Fibroblast of lung (primary cell): ENCODE data around the gene GNPAT. TPM values are rescaled to one million over a fixed set of nuclear protein-coding genes. Genes with fewer than 3 reads are reported as not detected.

Experiments used
- DNase-seq, 2 donors: peaks; one replicate each; pipeline versions ENCODE4 v3.0.0 to v3.0.0-alpha.2; 2010; ENCODE audit warnings: low read depth in 2 of 2
- H2AFZ ChIP-seq: 2 replicates; pipeline ENCODE4 v1.5.1; 2012; ENCODE audit warnings: low read length, control low read depth, inconsistent platforms
- H3K27ac ChIP-seq: 2 replicates; pipeline ENCODE4 v1.5.1; 2011; ENCODE audit warnings: low read length, control low read depth; ENCODE audit not compliant: insufficient read depth
- H3K27me3 ChIP-seq: 2 replicates; pipeline ENCODE4 v1.5.1; 2011; ENCODE audit warnings: mild to moderate bottlenecking, low read length; ENCODE audit not compliant: control insufficient read depth, insufficient read depth
- H3K36me3 ChIP-seq: 2 replicates; pipeline ENCODE4 v1.5.1; 2011; ENCODE audit warnings: low read length; ENCODE audit not compliant: control insufficient read depth, insufficient read depth
- H3K4me1 ChIP-seq: 2 replicates; pipeline ENCODE4 v1.5.1; 2011; ENCODE audit warnings: low read length; ENCODE audit not compliant: control insufficient read depth, insufficient read depth; ENCODE audit errors: extremely low read depth
- H3K4me2 ChIP-seq: 2 replicates; pipeline ENCODE4 v1.5.1; 2011; ENCODE audit warnings: low read length, control low read depth; ENCODE audit not compliant: insufficient read depth; ENCODE audit errors: extremely low read depth
- H3K4me3 ChIP-seq, 4 experiments: fragments of 200-600 bp in 1 of 4; sonication (generic) in 1 of 4; replicated peaks in 1 of 4; 2 replicates each; pipeline ENCODE4 v1.5.1; 2011 to 2016; ENCODE audit warnings: low read length in 4 of 4, low read depth in 3 of 4, mild to moderate bottlenecking in 3 of 4, control low read depth in 2 of 4, inconsistent platforms in 1 of 4, mixed read lengths in 1 of 4; ENCODE audit not compliant: insufficient read depth in 1 of 4; ENCODE audit errors: control extremely low read depth in 1 of 4
- H3K79me2 ChIP-seq: 2 replicates; pipeline ENCODE4 v1.5.1; 2012; ENCODE audit warnings: mild to moderate bottlenecking, low read length, inconsistent platforms; ENCODE audit not compliant: control insufficient read depth, insufficient read depth
- H3K9ac ChIP-seq: 2 replicates; pipeline ENCODE4 v1.5.1; 2011; ENCODE audit warnings: mild to moderate bottlenecking, low read length, control low read depth; ENCODE audit not compliant: insufficient read depth
- H3K9me3 ChIP-seq: 2 replicates; pipeline ENCODE4 v1.5.1; 2012; ENCODE audit warnings: low read depth, low read length; ENCODE audit not compliant: control insufficient read depth, insufficient read depth
- H4K20me1 ChIP-seq: 2 replicates; pipeline ENCODE4 v1.5.1; 2011; ENCODE audit warnings: low read length; ENCODE audit not compliant: control insufficient read depth, insufficient read depth; ENCODE audit errors: extremely low read depth
- EZH2 ChIP-seq: IDR thresholded peaks from 2 replicates; pipeline ENCODE4 v1.5.1; 2012; ENCODE audit warnings: low read length, control low read depth, mild to moderate bottlenecking; ENCODE audit errors: missing control alignments
- polyA plus RNA-seq, 2 donors: library from polyadenylated mRNA; depleted of rRNA in 1 of 2; stranded (reverse) in 1 of 2; unstranded in 1 of 2; fragments of >200 nt; gene quantifications; 2 replicates each; pipeline ENCODE4 v1.2.1, GENCODE V29; 2011 to 2012; ENCODE audit warnings: missing spikeins in 1 of 2
- total RNA-seq: library from RNA; depleted of rRNA; stranded (reverse); fragments of >200 nt; gene quantifications from 2 replicates; pipeline ENCODE4 v1.2.1, GENCODE V29; 2014
- TF ChIP-seq, protein P1 (sequence below), 2 donors: IDR thresholded peaks in 1 of 2; conservative IDR thresholded peaks in 1 of 2; 1 replicate in 1 of 2; 2 replicates in 1 of 2; pipeline ENCODE4 v1.5.1; 2011 to 2012; ENCODE audit warnings: low read length in 2 of 2, control low read depth in 1 of 2, inconsistent platforms in 1 of 2, low read depth in 1 of 2, mild to moderate bottlenecking in 1 of 2

The GNPAT gene
- total and polyA plus RNA-seq, 2 donors (not counting 1 experiment from before 2014, with no cell fraction given): 42.5 to 60.4 TPM

DNA sequence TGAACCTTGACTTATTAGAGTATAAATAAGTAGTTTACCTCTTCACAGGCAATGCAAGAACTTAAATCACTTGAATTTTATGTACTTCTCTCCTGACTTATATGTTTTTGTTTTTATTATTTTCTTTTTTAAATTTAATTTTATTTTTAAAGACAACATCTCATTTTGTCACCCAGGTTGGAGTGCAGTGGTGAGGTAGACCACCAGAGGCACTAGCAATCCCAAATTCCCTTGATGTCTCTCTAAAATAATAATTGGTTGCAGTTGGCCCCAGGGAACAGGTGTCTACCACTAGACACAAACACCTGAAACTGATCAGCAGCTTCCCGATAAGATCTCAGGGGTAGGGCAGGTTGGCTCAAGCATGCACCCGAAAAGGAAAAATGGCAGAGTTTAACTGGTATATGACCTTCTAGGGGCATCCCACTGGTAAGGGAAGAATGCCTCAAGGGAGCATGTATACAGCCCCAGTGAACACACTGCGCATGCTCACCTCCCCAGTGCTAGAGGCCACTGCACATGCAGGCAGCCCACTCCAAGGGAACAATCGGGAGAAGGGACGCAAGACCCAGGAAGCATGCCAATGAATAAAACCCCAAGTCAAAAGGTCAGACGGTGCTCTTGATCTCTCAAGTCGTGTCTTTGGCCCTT lies 82.0 kb downstream of the GNPAT start:
- Histone ChIP-seq H4K20me1 (no peaks in the 10 kb centered on the region), H3K4me3 (no peak overlapping the region), H3K9ac (no peak overlapping the region), H2AFZ (no peak overlapping the region), H3K27ac (no peak overlapping the region), H3K27me3 (no peaks in the 10 kb centered on the region), H3K79me2 (no peaks in the 10 kb centered on the region), H3K4me1 (no peaks in the 10 kb centered on the region), H3K4me2 (no peak overlapping the region), H3K9me3 (no peaks in the 10 kb centered on the region), H3K36me3 (no peaks in the 10 kb centered on the region)
- DNase-seq: no peak
- no peak for TF ChIP-seq EZH2
- TF ChIP-seq, protein P1, sequence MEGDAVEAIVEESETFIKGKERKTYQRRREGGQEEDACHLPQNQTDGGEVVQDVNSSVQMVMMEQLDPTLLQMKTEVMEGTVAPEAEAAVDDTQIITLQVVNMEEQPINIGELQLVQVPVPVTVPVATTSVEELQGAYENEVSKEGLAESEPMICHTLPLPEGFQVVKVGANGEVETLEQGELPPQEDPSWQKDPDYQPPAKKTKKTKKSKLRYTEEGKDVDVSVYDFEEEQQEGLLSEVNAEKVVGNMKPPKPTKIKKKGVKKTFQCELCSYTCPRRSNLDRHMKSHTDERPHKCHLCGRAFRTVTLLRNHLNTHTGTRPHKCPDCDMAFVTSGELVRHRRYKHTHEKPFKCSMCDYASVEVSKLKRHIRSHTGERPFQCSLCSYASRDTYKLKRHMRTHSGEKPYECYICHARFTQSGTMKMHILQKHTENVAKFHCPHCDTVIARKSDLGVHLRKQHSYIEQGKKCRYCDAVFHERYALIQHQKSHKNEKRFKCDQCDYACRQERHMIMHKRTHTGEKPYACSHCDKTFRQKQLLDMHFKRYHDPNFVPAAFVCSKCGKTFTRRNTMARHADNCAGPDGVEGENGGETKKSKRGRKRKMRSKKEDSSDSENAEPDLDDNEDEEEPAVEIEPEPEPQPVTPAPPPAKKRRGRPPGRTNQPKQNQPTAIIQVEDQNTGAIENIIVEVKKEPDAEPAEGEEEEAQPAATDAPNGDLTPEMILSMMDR (conservative IDR thresholded peaks at IDR 0.05 in 1 of 2, IDR thresholded peaks at IDR 0.05 in 1 of 2; ENCODE audit: low read depth in 1 of 2, low read length in 2 of 2): no peak

DNA sequence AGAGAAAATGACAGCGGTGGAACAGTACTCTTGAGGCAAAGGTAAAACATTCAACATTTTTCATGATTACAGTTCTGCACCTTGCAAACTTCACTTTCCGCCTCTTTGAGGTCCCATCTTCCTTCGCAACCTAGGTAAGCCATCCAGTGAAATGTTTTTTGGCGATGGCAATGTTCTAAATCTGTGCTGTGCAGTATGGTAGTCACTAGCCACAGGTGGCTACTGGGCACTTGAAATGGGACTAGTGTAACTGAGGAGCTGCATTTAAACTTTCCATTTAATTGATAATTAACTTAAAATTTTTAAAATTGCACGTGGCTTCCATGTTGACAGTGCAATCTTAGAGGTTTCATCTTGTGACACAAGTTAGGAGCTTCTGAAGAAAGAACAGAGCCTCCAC lies 83.6 kb downstream of the GNPAT start:
- Histone ChIP-seq H3K9ac (no peak overlapping the region), H3K27me3 (no peaks in the 10 kb centered on the region), H3K4me1 (no peaks in the 10 kb centered on the region), H3K4me3 (no peak overlapping the region), H3K36me3 (no peaks in the 10 kb centered on the region), H4K20me1 (no peaks in the 10 kb centered on the region), H3K27ac (no peak overlapping the region), H3K4me2 (no peak overlapping the region), H3K79me2 (no peaks in the 10 kb centered on the region), H2AFZ (no peak overlapping the region), H3K9me3 (no peaks in the 10 kb centered on the region)
- DNase-seq: no peak
- TF ChIP-seq, protein P1 (conservative IDR thresholded peaks at IDR 0.05 in 1 of 2, IDR thresholded peaks at IDR 0.05 in 1 of 2; ENCODE audit: low read depth in 1 of 2, low read length in 2 of 2): no peak
- no peak for TF ChIP-seq EZH2

DNA sequence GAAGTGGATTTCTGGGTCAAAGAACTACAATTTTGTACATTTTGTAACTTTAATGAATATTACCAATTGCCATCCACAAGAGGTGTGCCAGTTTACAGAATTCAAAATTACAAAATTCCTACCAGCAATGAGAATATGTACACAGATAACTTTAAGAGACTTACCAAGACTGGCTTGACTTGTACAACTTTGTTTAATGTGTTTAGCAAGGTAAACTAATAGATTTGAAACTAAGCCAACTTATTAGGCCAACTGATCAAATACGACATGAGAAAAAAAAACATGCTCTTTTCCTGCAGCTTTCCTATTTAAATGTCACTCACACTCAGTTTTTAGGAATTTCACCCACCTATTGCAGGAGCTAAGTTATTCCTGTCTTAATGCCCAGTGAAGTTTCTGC lies 85.2 kb downstream of the GNPAT start:
- Histone ChIP-seq H2AFZ (no peak overlapping the region), H3K9me3 (no peaks in the 10 kb centered on the region), H3K4me3 (no peak overlapping the region), H3K27ac (no peak overlapping the region), H4K20me1 (no peaks in the 10 kb centered on the region), H3K4me2 (no peak overlapping the region), H3K36me3 (no peaks in the 10 kb centered on the region), H3K4me1 (no peaks in the 10 kb centered on the region), H3K9ac (no peak overlapping the region), H3K27me3 (no peaks in the 10 kb centered on the region), H3K79me2 (no peaks in the 10 kb centered on the region)
- TF ChIP-seq, protein P1 (conservative IDR thresholded peaks at IDR 0.05 in 1 of 2, IDR thresholded peaks at IDR 0.05 in 1 of 2; ENCODE audit: low read depth in 1 of 2, low read length in 2 of 2): no peak
- TF ChIP-seq EZH2: no peak
- no peak for DNase-seq

Other genes starting within 250 kb of the GNPAT start
- gene FAM89A, start 201.0 kb upstream of the GNPAT start, total RNA-seq: 6.8 and 12.1 TPM in 2 replicates
- gene FAM89A, start 201.0 kb upstream of the GNPAT start, polyA plus RNA-seq: 10.2 and 12.0 TPM in 2 replicates
- gene TRIM67, start 79.2 kb upstream of the GNPAT start, total RNA-seq: under 0.01 and 0.17 TPM in 2 replicates
- gene TRIM67, start 79.2 kb upstream of the GNPAT start, polyA plus RNA-seq: 0.02 TPM in 2 replicates
- 14.1 and 17.0 TPM in 2 replicates for gene EXOC8, start 96.6 kb downstream of the GNPAT start, total RNA-seq
- gene EXOC8, start 96.6 kb downstream of the GNPAT start, polyA plus RNA-seq: 5.8 and 6.1 TPM in 2 replicates
- 13.1 and 16.0 TPM in 2 replicates for gene SPRTN, start 97.1 kb downstream of the GNPAT start, total RNA-seq
- 7.6 and 9.5 TPM in 2 replicates for gene SPRTN, start 97.1 kb downstream of the GNPAT start, polyA plus RNA-seq
- 47.8 and 50.9 TPM in 2 replicates for gene EGLN1, start 181.1 kb downstream of the GNPAT start, total RNA-seq
- 28.0 and 49.3 TPM in 2 replicates for gene EGLN1, start 181.1 kb downstream of the GNPAT start, polyA plus RNA-seq